Mucosa of stomach (tissue), 1 donor: ENCODE measurements around the gene CHSY1.

Experiments
- H3K27me3 ChIP-seq: one replicate; pipeline ENCODE4 v1.7.0; 2013; ENCODE audit warnings: mild to moderate bottlenecking, low read length; ENCODE audit not compliant: control insufficient read depth, insufficient read depth
- H3K36me3 ChIP-seq: one replicate; pipeline ENCODE4 v1.7.0; 2013; ENCODE audit warnings: low read length; ENCODE audit not compliant: control insufficient read depth, insufficient read depth
- H3K4me1 ChIP-seq: one replicate; pipeline ENCODE4 v1.7.0; 2013; ENCODE audit warnings: mild to moderate bottlenecking, low read length; ENCODE audit not compliant: control insufficient read depth, insufficient read depth
- H3K4me3 ChIP-seq: one replicate; pipeline ENCODE4 v1.7.0; 2013; ENCODE audit warnings: low read length
- H3K9ac ChIP-seq: one replicate; pipeline ENCODE4 v1.7.0; 2013; ENCODE audit warnings: mild to moderate bottlenecking, low read length, moderate library complexity
- H3K9me3 ChIP-seq: one replicate; pipeline ENCODE4 v1.7.0; 2013; ENCODE audit warnings: mild to moderate bottlenecking, low read length, moderate library complexity; ENCODE audit not compliant: control insufficient read depth
- donor health status: Pancreatic carcinoma.

CHSY1 gene

DNA sequence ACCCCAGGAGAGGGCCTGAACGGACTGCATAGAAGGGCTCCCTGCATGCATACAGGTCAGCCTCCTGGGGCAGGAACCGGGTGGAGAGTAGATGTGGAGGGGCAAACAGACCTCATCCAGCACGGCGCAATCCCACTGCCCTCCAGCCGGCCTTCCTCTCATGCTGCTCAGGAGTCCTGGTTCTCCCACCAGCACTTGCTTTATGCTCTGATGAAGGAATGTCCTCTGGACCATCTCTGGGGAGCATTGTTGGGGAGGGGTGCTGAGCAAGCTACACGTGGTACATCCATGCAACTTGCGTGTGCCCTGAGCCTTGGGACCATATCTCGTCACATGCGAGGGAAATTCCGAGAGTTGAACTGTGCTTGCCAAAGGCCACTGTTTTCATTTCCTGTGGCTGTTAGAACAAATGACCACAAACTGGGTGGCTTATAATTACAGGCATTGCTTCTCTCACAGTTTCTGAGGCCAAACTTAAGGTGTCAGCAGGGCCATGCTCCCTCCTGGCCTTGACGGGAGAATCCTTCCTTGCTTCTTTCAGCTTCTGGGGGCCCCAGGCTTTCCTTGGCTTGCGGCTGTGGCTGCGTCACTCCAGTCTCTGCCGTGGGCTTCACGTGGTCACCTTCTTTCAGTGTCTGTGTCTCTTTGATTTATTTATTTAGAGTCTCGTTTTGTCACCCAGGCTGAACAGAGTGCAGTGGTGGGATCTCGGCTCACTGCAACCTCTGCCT, 13.2 kb upstream of the CHSY1 start:
- H3K36me3 ChIP-seq, result no peaks in the 10 kb centered on the region
- H3K9me3 ChIP-seq, result no peaks in the 10 kb centered on the region

DNA sequence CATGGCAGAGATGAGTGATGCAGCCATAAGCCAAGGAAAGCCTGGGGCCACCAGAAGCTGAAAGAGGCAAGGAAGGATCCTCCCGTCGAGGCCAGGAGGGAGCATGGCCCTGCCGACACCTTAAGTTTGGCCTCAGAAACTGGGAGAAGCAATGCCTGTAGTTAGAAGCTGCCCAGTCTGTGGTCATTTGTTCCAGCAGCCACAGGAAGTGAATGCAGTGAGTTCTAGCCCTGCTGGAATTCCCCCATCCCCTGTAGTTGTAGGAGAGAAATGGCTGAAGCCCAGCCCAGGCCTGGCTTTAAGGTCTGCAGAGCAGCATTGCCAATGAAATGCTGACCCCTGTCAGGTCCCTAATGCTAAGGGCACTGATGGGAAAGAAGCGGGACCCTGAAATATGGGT, 12.2 kb upstream of the CHSY1 start:
- H3K9me3 ChIP-seq, result no peaks in the 10 kb centered on the region
- no peaks in the 10 kb centered on the region for H3K36me3 ChIP-seq
- no peak overlapping the region for H3K9ac ChIP-seq
- H3K4me3 ChIP-seq, result no peak overlapping the region
- no peaks in the 10 kb centered on the region for H3K4me1 ChIP-seq
- H3K27me3 ChIP-seq, result no peaks in the 10 kb centered on the region

More for the DNA sequence above, 13.2 kb upstream of the CHSY1 start:
- H3K4me3 ChIP-seq, result no peak overlapping the region
- H3K9ac ChIP-seq, result no peak overlapping the region
- H3K4me1 ChIP-seq, result no peaks in the 10 kb centered on the region
- no peaks in the 10 kb centered on the region for H3K27me3 ChIP-seq

DNA sequence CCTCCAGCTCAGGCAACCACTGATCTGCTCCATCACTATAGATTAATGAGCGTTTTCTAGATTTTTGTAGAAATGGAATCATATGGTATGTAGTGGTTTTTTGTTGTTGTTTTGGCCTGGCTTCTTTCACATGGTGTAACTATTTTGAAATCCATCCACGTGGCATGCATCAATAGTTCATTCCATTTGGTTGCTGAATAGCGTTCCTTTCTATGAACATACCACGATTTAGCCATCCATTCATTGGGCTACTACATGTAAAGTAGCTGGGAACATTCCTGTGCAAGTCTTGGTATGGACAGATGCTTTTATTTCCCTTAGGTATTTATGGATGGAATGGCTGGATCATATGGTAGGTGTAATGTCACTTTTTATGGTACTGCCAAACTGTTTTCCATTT, 10.7 kb upstream of the CHSY1 start:
- no peaks in the 10 kb centered on the region for H3K9me3 ChIP-seq
- no peaks in the 10 kb centered on the region for H3K27me3 ChIP-seq
- H3K36me3 ChIP-seq, result no peaks in the 10 kb centered on the region
- no peaks in the 10 kb centered on the region for H3K4me1 ChIP-seq
- H3K4me3 ChIP-seq, result no peak overlapping the region
- H3K9ac ChIP-seq, result no peak overlapping the region

DNA sequence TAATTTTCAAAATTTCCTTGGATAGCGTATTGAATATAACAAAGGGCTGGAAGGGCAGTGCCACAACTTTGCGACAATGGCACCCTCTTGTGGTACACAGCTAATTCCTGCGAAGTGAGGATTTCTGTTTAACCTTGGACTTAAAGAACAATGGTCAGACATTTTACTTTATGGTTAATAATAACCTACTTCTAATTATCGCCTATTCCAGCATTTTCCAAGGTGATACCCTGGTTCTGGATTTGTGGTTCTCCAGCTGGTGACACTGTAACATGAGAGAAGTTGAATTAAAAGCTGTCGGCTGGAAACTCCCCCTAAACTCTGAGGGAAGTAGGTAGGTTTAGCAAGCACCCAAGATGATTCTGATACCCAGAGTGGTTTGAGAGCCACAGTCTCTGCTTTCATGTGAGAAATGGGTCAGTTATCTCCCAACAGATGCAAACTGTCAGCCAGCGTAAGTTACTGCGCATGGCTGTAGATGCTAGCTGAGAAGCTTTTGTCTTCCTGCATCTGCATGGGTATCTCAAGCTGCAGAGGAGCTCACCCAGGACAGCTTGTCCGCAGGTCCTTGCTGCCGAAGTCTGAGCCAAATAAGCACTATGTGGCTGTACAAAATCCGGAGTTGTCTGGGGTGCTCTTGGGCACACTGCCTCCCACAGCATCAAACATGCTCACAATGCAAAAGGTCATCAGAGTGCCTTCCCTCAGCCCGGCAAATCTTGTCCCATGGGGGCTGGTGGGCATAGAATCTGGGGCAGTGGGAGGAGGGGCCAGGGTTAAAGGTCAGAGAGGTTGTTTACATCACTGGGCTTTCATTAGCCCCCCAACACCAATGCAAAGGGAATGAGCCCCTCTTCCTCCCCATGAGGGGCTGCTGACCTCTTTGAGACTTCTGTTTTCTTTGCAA, 6.6 kb upstream of the CHSY1 start:
- Histone ChIP-seq H3K36me3 (no peaks in the 10 kb centered on the region), H3K9me3 (no peaks in the 10 kb centered on the region), H3K4me1 (peaks cover 8% of the 10 kb centered on the region), H3K9ac (no peak overlapping the region), H3K4me3 (no peak overlapping the region), H3K27me3 (no peaks in the 10 kb centered on the region)

DNA sequence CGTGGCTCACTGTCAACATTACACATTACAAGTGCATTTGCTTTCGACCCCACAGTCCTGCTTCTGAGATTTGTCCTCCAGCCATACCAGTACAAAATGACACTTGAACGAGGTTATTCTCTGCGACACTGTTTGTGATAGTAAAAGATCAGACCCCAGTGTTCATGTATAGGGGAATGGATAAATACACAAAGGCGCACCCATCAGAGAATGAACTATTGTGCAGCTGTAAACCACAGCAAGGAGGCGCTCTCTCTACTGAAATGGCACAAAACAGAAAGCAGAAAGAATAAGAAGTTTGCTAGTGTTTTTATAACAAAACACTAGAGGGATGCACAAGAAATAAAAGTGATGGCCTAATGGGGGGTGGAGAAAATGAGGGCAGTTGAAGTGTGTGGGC, 4.9 kb upstream of the CHSY1 start:
- Histone ChIP-seq H3K4me3 (no peak overlapping the region), H3K4me1 (peaks cover 15% of the 10 kb centered on the region), H3K27me3 (no peaks in the 10 kb centered on the region), H3K9me3 (no peaks in the 10 kb centered on the region), H3K9ac (no peak overlapping the region), H3K36me3 (no peaks in the 10 kb centered on the region)

DNA sequence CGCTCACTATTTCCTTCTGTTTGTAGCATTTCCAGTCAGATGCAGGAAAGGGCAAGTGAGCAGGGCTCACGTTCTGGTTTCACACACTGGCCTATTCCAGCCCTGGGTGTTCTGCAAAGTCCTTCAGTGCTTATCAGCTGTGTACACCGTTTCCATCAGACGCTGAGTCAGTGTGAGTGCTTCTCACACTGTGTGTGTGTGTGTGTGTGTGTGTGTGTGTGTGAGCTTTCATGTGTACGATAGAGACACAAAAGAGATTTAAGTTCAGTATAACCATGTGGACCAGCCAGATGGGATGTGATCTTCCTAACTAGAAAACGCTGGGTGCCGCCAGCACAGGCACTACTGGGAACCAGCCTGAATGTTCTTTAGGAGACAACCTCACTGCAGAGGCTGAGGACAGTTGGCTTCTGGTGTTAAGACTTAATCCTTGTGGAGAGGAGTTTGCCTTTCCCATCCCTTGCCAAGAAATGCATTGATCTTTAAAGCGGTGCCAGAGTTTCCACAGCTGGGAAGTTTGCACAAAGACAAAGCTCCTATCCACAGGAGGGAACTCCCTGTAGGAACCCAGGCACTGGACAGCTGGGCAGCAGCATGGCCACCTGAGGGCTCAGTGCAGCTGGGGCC, 3.9 kb upstream of the CHSY1 start:
- no peak overlapping the region for H3K9ac ChIP-seq
- no peak overlapping the region for H3K4me3 ChIP-seq
- no peaks in the 10 kb centered on the region for H3K36me3 ChIP-seq
- no peaks in the 10 kb centered on the region for H3K9me3 ChIP-seq
- H3K4me1 ChIP-seq, result peaks cover 15% of the 10 kb centered on the region
- no peaks in the 10 kb centered on the region for H3K27me3 ChIP-seq

DNA sequence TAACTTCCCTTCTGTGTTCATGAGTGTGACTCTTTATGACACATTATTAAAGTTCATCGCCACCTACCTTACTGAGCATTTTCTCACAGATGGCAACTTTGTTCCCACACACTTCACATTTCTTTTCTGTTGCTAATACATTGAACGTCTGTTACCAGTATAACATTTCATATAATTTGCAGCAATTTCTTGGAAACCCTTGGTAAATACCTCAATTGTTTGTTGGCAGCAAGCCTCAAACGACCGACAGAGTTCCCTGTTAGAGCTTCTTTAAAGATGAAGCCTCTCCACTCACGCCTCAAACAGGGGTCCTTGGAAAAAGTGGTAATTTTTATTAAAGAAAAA, 3.2 kb upstream of the CHSY1 start:
- H3K4me1 ChIP-seq, result peaks cover 22% of the 10 kb centered on the region
- H3K9ac ChIP-seq, result no peak overlapping the region
- no peaks in the 10 kb centered on the region for H3K9me3 ChIP-seq
- H3K4me3 ChIP-seq, result no peak overlapping the region
- H3K27me3 ChIP-seq, result no peaks in the 10 kb centered on the region
- H3K36me3 ChIP-seq, result no peaks in the 10 kb centered on the region

DNA sequence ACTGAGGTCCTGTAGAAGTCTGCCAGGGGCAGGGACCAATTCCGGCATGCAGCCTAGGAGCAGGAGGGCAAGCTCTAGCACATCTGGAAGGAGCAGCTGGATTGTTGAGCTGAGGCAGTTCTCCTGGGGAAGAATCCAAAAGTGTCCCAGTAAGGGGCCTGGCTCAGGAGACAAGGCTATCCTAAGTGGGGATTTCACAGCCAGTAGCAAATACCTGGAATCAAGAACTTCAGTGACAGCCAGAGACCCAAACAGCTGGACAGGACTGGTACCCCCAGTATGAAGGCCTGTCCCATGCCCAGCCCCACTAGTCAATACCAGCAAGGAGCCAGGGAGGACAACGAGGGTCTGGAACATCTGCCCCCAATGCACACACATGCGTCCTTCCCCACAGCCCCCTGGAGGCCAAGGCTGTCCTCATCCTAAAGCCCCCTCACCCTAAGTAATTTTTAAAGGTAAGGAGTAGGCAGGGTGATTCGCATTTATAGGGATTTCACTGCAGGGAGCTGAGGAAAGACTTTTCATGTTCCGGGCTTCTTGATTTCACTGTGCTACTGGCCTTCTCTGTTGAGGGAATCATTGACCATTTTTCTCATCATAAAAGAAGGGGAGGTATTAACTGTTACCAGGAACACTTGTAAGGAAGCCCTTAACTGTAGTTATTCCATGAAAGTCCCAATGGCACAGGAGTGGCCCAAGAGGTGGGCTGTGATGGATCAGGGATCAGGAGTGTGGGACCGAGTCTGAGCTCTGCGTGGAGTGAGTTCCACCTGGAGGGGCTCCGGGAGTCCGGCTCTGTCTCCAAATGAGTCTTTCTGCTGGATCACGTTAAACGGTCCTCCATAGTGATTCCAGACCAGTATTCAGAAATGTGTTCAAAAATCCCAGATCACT, 2.6 kb upstream of the CHSY1 start:
- Histone ChIP-seq H3K4me3 (no peak overlapping the region), H3K27me3 (no peaks in the 10 kb centered on the region), H3K9me3 (no peaks in the 10 kb centered on the region), H3K4me1 (peaks cover 27% of the 10 kb centered on the region), H3K9ac (no peak overlapping the region), H3K36me3 (no peaks in the 10 kb centered on the region)

DNA sequence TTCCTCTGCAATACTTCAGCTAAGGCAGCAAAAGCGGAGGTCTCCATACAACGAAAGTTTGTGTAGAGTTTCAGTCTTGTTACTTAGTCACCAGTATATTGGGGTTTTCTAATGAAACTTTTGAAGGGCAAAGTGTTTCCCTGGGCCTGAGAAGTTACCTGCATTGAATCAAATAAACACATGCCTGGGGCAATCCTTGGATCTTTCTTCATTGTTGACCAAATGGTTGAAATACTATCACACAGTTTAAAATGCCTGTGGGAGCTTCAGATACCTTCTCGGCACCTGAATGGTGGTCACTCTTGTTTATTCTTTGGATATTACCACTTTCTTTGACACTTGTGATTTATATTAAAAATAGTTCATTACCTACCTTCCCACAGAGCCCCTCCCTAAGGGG, 988 bp upstream of the CHSY1 start:
- no peaks in the 10 kb centered on the region for H3K9me3 ChIP-seq
- H3K4me1 ChIP-seq, result peaks cover 32% of the 10 kb centered on the region
- H3K27me3 ChIP-seq, result no peaks in the 10 kb centered on the region
- peak overlapping the region; percentile 62 for H3K4me3 ChIP-seq
- no peaks in the 10 kb centered on the region for H3K36me3 ChIP-seq
- H3K9ac ChIP-seq, result peak overlapping the region; percentile 55

DNA sequence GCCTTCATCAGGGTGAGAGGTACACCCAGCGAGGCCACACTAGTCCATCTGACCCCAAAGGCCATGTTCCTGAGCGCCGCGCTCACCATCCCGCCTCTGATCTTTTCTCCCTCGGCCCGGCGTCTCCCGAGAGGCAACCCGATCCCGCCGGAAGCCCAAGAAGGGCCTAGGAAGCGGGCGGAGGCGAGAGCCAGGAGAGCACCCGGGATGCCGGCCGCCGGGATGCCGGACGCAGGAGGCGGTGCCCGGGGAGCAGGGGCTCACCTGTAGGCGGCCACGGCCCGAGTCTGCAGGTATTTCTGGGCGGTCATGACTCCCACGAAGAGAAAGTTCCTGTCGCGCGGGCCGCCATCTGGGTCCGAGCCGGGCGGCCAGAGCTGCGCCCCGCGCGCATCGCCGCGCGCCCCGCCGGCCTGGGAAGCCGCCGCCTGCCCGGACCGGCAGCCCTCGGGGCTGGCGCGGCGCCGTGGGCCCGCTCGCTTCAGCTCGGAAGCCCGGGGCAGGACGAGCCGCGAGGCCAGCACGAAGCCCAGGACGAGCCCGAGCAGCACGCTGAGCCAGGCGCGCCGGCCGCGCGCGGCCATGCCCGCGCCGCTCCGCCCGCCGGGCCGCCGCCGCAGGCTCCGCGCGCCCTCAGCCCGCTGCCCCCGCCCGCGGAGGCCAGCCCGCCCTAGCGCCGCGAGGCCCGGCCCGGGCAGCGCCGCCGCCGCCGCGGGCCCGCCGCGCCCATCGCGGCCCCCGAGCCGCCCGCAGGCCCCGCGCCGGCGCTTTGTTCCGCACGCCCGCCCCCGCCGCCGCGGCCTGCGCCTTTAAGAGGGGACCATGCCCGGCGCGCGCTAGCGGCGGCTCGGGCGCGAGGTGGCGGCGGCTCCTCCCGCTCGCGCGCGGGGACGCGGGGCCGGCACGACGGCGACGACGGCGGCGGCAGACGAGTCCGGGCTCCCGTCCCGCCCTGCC, 697 bp downstream of the CHSY1 start:
- Histone ChIP-seq H3K27me3 (no peaks in the 10 kb centered on the region), H3K4me1 (peaks cover 32% of the 10 kb centered on the region), H3K9ac (peak overlapping the region; percentile 72), H3K36me3 (no peaks in the 10 kb centered on the region), H3K9me3 (no peaks in the 10 kb centered on the region), H3K4me3 (peak overlapping the region; percentile 71)
